GM18505 (cell line): Measurements from ENCODE around the gene PPP1CC.
A peak's percentile ranks its signal among the peaks of the same experiment; 100 is the strongest.

Experiments used
- ATAC-seq: cut with Tn5 transposase; IDR thresholded peaks from one replicate; pipeline ENCODE4 v1.9.1; 2021; ENCODE audit not compliant: unreplicated experiment
- POLR2A ChIP-seq: IDR thresholded peaks from 4 replicates; pipeline ENCODE4 v1.6.1; 2011; ENCODE audit warnings: borderline replicate concordance; ENCODE audit not compliant: insufficient read depth, insufficient read length; ENCODE audit errors: extremely low read depth

PPP1CC gene

DNA sequence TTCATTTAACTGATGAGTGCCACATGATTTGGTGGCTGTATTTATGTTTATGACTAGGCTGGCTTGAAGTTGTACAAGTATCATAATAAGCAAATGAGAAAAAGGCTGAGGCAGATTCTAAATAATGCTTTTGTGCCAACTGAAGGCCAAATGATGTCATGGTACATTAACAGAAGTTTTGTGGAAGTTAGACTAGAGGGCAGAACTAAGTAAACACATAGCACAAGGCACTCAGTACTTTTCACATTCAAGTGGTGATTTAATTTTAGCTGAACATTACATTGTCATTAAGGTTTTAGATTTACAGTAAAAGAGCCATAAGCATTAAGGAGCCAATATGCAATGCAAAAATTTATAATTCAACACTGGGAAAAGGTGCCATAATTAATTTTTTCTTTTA, 21.1 kb downstream of the PPP1CC start:
- ATAC-seq = no peak
- TF ChIP-seq POLR2A = no peak

DNA sequence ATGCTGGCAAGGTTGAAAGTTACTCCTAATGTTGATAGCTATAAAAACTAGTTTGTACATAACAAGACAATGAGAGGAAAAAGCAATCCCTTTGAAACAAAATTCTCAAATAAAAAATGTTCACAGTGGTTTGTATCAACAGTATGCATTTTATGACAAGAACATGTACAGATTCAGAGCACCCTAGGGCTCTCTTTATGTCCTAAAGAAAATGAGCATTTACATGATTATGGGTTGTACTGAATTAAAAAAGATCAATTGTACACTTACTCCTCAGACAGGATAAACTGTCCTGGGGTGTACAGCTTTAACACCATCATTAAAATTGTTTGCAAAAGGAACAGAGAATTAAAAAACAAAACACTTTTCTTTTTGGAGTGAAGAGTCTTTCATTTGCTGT, 22.2 kb downstream of the PPP1CC start:
- ATAC-seq = no peak
- no peak for TF ChIP-seq POLR2A

DNA sequence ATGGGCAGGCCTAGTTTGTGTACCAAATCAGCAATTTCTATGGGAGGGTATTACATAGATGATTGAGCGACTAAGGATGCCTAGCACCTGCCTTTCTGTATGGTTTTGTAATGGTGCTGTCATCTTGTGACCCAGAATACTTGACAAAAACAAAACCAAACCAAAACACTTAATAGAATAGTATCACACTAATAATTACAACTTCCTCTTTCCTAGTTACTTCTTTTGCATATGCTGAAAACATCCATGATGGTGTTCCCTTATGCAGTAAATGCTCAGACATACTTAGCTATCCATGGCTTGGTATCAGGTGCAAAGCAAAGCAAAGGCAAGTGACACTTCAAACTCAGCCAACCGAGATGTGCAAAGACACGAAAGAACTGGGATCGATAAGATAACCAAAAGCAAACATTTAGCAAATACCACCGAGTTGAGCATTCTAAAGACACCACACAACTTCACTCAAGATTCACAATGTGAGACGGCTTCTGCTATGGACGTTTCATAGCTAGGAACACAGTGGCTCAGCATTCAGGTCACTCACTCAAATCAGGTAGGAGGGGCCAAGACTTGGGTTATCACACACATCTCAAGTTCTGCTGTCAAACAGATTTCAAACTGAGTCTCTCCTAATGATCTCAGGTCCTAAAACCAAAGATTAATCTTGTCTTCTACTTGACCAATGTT, 24.3 kb downstream of the PPP1CC start:
- no peak for TF ChIP-seq POLR2A
- ATAC-seq = no peak

DNA sequence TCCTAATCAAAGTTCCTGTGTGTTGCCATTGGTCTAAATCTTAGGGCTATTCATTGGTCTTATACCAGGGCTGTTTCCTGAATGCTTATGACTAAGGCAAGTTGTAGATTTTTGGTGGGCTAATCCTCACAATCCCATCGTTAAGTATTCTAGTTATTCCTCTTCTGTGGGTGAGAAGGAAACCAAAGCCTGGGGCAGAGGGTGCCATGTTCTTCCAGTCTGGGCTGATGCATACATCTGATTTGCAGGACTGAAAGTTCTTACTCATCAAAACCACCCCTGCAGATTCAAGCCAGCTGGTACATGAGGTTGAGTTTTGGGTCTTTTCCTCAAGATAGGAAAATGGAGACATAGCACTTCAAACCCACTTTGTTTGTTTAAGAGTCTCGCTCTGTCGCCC, 25.7 kb downstream of the PPP1CC start:
- no peak for ATAC-seq

DNA sequence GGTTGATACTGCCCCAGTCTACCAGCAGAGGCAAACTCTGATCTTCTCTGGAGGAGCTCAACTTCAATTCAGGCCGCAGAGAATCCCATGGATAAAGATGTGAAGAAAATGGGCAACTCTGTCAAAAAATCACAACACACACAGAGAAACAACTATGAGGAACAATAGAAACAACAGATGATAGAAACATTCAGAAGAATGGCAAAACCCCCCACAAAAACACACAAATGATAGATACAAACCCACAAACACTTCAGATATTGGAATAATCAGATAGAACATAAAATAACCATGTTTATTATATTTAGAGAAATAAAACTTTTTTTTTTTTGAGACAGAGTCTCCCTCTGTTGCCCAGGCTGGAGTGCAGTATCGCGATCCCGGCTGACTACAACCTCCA, 33.8 kb downstream of the PPP1CC start:
- ATAC-seq = no peak
- TF ChIP-seq POLR2A = no peak

More for the DNA sequence above, 25.7 kb downstream of the PPP1CC start:
- no peak for TF ChIP-seq POLR2A

DNA sequence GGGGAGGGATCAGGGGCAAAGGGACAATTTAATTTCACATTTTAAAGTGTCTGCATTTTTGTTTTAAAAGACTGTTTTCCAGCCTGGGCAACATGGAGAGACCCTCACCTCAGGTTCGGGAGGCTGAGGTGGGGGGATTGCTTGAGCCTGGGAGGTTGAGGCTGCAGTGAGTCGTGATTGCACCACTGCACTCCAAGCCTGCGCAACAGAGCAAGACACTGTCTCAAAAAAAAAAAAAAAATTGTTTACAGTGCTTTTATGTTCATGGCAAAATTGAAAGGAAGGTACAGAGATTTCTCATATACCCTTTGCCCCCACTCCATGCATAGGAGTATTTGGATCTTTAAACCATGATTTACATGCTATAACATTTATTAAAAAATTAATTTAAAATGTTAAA, 37.4 kb downstream of the PPP1CC start:
- no peak for TF ChIP-seq POLR2A
- no peak for ATAC-seq

DNA sequence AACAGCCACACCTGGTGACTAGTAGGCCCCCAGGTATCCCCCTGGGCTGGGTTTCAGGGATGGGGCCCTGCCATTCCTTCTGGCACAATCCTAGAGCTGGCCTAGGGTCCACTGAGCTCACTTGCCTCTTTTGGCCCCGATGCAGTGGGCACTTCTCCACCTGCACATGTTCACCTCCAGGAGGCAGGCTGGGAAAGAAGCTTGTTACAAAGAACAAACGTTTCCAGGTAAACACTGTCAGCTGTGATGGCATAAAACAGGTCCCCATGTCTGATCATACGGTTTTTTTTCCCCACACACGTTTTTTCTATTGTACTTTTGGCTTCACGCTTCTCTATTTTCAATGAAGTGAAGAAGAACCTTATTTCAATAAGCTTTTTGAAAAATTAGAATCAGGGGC, 37.9 kb downstream of the PPP1CC start:
- ATAC-seq = no peak
- no peak for TF ChIP-seq POLR2A

DNA sequence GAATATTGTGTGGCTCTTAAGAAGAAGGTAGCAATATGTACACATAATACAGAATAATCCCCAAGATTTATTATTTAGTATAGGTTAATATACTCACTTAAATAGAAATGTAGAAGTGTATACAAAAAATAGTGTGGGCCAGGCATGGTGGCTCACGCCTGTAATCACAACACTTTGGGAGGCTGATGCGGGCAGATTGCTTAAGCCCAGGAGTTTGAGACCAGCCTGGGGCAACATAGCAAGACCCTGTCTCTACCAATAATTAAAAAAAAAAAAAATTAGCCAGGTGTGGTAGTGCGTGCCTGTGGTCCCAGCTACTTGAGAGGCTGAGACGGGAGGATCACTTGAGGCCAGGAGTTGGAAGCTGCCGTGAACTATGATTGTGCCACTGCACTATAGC, 38.5 kb downstream of the PPP1CC start:
- no peak for TF ChIP-seq POLR2A
- ATAC-seq = no peak

DNA sequence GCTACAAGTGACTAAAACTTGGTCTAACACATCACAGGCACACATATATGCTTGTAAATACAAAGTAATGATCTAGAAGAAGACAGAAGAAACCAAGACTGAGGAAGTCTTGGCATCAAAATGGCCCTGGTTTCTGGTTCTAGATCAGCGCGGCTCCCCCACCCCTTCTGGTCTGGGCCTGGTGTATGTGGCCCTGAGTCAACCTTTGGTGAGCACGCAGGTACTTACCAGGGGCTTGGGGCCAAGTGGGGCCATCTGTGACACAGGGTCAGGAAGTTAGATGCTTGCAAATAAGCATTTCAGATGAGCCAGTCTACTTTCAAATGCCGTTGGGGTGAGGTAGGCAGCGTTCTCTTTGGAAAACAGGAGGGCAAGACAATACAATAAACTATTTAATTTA, 40.6 kb downstream of the PPP1CC start:
- TF ChIP-seq POLR2A = no peak
- ATAC-seq = no peak

DNA sequence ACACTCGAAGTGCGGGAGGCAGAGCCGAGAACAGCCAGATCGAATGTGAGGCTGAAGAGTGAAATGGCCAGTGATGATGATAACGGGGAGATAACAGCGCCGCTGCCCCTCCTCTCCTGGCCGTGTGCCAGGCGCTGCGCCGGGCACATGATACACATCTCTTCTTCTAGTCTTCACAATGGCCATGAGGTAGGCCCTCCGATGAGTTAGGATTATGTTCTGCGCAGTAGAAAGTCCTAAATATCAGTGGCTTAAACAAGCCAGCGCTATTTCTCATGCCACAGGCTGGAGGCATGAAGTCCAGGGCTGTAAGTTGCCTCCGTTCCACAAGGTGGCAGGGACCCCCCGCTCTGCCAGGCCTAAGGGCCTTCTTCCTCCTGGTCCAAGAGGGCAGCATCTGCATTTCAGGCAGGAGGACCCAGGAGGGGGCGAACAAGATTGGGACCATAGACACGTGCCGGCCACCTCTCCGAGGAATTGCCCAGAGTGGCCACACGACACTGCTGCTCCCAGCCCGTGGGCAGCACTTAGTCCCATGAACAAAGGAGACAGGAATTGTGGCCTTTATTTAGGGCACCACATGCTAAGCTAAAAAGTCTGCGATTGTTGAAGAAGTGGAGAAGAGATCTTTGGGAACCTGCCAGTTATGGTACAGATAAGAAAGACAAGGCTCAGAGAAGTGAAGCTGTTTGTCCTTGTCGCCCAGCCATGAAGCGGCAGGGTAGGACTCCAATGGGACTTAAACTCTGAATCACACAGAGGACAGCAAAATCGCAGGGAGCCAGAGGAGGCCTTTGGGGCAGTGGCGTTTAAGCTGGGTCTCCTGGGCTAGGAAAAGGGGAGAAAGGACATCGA, 42.9 kb downstream of the PPP1CC start:
- no peak for ATAC-seq
- TF ChIP-seq POLR2A = no peak

DNA sequence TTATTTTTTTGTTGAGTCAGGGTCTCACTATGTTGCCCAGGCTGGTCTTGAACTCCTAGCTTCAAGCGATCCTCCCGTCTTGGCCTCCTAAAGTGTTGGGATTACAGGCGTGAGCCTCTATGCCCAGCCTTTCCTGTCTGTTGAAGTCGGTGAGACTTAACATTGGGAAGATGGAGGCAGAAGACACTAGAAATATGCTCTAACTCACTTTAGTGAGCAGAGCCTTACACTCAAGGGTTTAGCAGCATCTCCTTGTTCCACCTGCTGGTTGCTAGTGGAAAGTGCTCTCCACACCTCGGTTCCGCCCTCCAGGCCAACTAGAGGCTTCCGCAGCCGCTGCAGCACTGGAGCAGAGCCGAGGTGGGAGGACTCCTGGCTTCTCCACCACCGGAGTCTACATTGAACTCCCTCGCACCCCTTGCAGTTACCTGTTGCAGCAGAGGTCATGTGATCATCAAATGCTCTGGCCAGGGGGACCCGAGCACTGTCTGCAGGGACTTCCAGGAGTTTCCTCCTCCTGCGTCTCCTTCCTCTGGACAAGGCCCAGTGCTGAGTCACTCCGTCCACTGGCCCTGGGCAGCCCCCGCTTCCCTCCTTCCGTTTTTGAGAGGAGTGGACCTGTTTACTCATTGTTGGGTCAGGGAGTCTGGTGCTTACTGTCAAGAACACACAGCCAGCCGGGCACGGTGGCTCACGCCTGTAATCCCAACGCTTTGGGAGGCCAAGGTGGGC, 44.4 kb downstream of the PPP1CC start:
- no peak for TF ChIP-seq POLR2A
- ATAC-seq = peak; percentile 82

DNA sequence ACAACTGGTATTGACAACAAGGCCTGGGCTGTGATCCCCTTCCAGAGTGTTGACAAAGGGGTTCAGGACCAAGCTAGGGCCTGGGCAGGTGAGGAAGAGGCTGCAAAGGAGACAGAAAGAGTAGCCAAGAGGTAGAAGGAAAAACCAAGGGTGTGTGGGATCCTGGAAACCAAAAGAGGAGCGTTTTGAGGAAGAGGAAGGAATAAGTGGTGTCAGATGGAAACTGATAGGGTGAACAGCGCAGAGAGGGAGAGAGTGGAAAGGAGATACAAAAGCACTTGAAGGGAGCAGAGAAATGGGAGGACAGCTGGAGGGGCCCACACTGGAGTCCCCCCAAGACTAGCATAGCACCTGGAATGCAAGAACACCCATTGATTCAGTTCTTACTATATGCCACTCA, 45.5 kb downstream of the PPP1CC start:
- no peak for TF ChIP-seq POLR2A
- ATAC-seq = no peak

DNA sequence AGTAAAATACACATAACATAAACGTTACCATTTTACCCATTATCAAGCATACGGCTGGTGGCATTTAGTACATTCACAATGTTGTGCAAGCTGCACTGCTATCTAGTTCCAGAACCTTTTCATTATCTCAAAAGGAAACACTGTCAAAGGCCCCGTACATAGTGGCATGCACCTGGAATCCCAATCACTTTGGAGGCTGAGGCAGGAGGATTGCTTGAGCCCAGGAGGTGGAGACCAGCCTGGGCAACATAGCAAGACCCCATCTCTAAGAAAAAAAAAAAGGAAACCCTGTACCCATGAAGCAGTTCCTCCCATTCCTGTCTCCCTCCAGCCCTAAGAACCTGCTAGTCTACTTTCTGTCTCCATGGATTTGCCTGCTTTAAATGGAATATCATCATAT, 46.4 kb downstream of the PPP1CC start:
- ATAC-seq = no peak
- TF ChIP-seq POLR2A = no peak
